Neural progenitor cell (in vitro differentiated cells): Measurements from ENCODE around the gene ZNF280B.
A peak's percentile ranks its signal among the peaks of the same experiment; 100 is the strongest.

Source experiments
- EZH2 ChIP-seq: fragments of 200-600 bp; sonication (generic); IDR thresholded peaks from 2 replicates; pipeline ENCODE4 v1.6.1; 2017; ENCODE audit warnings: antibody characterized with exemption, mild to moderate bottlenecking, moderate library complexity
- EZH2phosphoT487 ChIP-seq: fragments of 200-600 bp; sonication (generic); IDR thresholded peaks from 2 replicates; pipeline ENCODE4 v1.6.1; 2017; ENCODE audit warnings: antibody characterized with exemption
- TF ChIP-seq, protein P1 (sequence below): fragments of 200-600 bp; sonication (generic); IDR thresholded peaks from 2 replicates; pipeline ENCODE4 v1.5.1; 2017; ENCODE audit warnings: antibody characterized with exemption, mild to moderate bottlenecking

- TF ChIP-seq, protein P1, sequence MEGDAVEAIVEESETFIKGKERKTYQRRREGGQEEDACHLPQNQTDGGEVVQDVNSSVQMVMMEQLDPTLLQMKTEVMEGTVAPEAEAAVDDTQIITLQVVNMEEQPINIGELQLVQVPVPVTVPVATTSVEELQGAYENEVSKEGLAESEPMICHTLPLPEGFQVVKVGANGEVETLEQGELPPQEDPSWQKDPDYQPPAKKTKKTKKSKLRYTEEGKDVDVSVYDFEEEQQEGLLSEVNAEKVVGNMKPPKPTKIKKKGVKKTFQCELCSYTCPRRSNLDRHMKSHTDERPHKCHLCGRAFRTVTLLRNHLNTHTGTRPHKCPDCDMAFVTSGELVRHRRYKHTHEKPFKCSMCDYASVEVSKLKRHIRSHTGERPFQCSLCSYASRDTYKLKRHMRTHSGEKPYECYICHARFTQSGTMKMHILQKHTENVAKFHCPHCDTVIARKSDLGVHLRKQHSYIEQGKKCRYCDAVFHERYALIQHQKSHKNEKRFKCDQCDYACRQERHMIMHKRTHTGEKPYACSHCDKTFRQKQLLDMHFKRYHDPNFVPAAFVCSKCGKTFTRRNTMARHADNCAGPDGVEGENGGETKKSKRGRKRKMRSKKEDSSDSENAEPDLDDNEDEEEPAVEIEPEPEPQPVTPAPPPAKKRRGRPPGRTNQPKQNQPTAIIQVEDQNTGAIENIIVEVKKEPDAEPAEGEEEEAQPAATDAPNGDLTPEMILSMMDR: peak; percentile 52
- TF ChIP-seq EZH2 (no peak), EZH2phosphoT487 (no peak)
These were observed 45.6 kb downstream of the ZNF280B start for GRCh38 chr22:22462813-22463567.
